RKO (cell line): ENCODE data around the gene CHPF2.

Experiments
- DNase-seq: peaks from one replicate; pipeline ENCODE4 v3.0.0-alpha.2; 2016; ENCODE audit warnings: low spot score

Gene CHPF2

DNA sequence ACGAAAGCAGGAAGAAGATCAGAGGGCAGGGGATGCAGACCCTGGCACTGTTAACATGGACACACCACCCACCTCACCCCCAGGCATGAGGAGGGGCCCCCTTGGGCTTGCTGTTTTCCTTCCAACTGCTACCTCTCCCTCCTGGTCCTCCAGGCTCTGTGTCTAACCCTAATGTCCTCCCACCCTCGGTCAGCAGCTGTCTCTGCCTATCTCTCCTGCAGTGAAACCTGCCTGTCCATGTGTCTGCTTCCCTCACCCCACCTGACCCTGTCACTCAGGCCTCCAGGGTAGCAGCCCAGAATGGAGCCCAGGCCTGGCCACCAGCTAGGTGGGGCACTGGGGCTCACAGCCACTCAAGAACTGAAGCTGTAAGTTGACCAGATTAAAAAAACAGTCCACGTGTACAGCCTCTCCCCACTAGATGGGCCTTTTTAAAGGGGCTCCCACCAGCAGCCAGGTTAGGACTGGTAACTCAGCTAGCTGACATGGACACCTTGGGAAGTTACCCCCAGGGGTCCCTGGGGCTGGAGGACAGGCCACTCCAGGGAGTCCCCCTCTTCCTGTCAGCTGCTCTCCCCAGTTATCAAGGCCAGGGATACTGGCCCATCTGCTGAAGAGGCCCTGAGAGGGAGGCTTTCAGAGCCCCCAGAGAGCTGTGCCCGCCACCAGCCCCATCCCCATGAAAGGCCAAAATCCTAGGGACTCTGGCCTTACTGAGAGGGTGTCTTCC, 14.7 kb downstream of the CHPF2 start:
- DNase-seq = no peak

DNA sequence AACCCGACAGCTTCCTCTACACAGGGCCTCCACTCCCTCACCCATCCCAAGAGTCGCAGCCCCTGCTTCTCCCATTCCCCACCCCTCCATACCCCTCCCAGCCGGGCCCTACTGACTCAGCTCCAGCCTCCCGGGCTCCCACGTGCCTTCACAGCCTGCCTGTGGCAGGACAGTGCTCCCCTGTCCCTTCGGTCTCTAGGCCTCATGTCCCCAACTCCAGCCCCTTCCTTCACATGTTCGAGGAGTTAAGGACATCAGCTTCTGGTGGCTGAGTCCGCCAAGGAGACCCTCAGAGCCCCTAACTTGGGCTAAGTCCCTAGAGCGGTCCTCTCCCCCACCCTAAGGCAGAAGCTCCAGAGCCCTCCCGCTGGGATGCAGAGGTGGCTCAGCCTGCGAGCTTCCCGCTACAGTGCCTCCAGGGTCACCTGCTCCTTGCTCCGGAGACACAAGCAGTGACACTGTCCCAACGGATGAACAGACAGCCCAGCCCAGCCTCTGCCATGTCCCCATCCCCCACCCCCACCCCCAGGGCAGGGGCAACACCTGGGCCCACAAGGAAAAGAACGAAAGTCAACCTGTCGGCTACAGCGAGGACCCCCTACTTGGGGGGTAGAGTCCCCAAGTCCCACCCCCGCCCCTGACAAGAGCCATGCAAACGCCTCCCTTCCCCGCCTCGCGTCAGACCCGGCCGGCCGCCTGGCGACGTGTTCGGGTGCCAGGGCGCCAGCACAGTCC, 15.5 kb downstream of the CHPF2 start:
- peak; percentile 59 for DNase-seq

- DNase-seq = peak; percentile 52
Measured at GRCh38 chr7:151248346-151249033, 16.2 kb downstream of the CHPF2 start, which contains the start of gene SMARCD3. Gene SMARCD3, minus strand, starts transcription at chr7:151248694. Its CDS starts 132 bp downstream, at chr7:151248562.

- DNase-seq = peak; percentile 80
Measured at GRCh38 chr7:151249034-151249731, 16.9 kb downstream of the CHPF2 start.

DNA sequence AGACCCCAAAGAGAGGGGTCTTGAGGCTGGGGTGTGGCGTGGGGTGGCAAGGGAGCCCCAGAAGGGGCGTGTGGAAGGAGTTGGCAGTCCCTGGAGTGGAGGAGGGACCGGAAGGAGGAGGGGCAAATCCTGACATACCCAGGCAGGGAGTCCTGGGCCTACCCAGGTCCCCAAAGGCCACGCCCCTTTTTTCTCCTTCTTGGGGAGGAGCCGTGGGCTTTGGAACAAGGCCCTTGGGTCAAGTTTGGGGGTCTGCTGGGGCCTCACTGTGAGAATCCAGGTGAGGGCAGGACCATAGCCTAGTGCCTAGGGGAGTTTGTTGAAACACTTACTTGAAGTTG, 17.4 kb downstream of the CHPF2 start:
- peak; percentile 88 for DNase-seq

DNA sequence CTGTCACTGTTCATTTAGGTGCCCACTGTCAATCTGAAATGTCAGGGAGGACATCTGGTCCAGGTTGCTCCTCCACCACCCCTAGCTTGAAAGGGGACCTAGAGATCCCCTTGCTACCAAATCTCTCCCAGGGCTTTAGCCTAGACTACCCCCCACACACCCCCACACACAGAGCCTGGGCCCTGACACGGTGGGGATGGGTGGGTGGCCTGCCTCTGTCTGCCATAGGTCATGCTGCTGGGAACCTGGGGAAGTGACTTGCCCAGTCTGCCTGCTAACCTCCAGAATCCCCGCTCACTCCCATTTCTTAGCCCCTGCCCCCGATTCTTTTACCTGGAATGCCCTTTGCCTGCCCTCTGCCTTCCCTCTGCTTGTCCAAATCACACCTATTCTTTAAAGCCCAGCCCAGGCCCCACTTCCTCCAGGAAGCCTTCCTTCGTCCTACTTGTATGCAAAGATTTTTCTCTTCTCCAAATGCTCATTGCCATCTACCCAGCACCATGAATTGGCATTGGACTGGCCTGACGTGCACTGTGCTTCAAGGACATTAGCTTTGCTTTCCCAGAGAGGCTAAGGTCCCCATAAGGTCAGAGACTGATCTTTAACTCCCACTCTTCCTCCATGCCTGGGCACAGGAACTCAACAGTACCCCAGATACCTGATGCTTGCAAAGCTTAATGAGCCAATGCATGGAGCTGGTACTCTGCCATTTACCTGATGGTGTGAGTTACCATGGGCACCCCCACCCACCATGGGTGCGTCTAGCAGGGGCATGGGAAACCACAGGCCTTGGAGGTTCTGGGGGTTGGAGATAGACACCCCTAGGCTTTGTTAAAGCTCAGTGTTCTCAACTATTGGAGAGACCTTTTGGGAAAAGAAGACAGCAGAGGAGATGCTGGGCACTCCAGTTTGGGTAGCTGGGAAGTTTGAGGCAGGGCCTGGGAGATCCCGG, 18.2 kb downstream of the CHPF2 start:
- no peak for DNase-seq

DNA sequence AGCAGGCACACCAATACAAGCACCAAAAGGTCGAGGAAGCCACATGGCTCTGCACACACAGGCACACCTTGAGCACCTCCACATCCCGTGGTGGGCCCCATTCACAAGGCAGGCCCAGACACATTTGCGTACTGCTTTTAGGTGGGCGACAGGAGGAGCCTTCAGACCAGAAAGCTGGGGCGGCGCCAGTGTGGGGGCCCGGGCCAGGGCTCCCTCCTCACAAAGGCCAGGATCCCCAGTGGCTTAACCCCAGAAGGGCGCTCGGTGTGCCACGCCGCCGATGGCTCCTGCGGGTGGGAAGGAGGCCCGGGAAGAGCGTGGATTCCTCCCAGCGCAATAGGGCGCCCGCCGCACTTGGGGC, 19.0 kb downstream of the CHPF2 start:
- peak; percentile 56 for DNase-seq

GRCh38 chr7:151251689-151252560, 19.6 kb downstream of the CHPF2 start:
- DNase-seq = peak; percentile 75

- DNase-seq = no peak
Measured at GRCh38 chr7:151252561-151252835, 20.2 kb downstream of the CHPF2 start.

- DNase-seq = no peak
Measured at GRCh38 chr7:151252961-151253711, 20.9 kb downstream of the CHPF2 start.

- no peak for DNase-seq
Measured at GRCh38 chr7:151254316-151254715, 22.0 kb downstream of the CHPF2 start.

GRCh38 chr7:151254851-151255250, 22.6 kb downstream of the CHPF2 start:
- no peak for DNase-seq

GRCh38 chr7:151255390-151255789, 23.1 kb downstream of the CHPF2 start:
- no peak for DNase-seq

DNA sequence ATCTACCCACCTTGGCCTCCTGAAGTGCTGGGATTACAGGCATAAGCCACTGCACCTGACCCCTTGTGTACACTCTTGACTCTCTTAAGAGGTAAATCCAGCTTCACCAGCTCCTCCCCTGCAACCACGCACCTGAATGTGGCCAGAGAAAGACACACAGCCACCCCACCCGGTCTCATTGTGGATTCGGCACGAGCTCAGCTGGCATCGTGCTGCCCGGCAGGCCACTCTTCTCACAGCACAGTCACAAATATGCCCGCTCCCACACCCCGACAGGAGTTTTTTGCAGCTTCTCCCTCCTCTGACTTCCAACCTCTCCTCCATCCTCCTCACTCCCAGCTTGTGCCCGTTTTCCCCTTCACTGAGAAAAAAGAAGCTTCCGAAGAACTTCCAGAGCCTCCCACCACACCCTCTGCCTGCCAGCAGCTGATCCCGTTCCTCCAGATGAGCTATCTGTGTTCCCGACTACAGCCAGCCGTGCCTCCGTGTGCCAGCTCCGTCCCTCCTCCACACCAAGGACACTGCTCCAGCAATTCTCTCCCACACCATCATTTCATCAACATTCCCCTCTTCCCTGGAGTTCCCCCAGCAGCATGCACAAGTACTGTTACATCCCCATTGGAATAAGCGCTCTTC, 24.2 kb downstream of the CHPF2 start:
- no peak for DNase-seq

GRCh38 chr7:151257990-151258389, 25.7 kb downstream of the CHPF2 start:
- no peak for DNase-seq

GRCh38 chr7:151260471-151260870, 28.2 kb downstream of the CHPF2 start:
- DNase-seq = no peak

GRCh38 chr7:151260883-151261282, 28.6 kb downstream of the CHPF2 start:
- no peak for DNase-seq

GRCh38 chr7:151261529-151261928, 29.2 kb downstream of the CHPF2 start:
- DNase-seq = no peak

DNA sequence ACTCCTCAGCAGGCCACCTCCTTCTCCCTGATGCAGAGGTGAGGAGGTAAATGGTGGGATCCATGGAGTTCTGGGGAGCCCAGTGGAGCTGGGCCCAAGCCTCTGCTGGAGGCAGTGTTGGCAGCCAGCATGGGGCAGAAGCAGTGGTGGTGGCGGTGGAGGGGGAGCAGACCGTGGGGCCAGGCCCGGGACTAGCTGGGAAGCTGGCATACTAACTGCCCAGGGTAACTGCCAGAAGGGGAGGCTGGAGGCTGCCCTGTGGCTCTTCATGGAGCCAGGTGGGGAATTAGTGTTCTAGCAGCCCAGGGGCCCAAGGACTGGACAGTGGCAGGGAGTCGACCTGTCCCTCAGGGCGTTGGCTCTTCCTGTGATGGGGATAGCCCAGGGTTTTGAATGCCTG, 32.3 kb downstream of the CHPF2 start:
- DNase-seq = no peak
